GM23248 (cell line): ENCODE results near the gene SCYL1. TPM values are rescaled to one million over a fixed set of nuclear protein-coding genes. Genes with fewer than 3 reads are reported as not detected.
A peak's percentile ranks its signal among the peaks of the same experiment; 100 is the strongest.

Experiments
- DNase-seq: peaks from one replicate; pipeline ENCODE4 v3.0.0-alpha.2; 2015
- H2AFZ ChIP-seq: fragments of 200-600 bp; sonication (generic); 2 replicates; pipeline ENCODE4 v1.6.1; 2016; ENCODE audit warnings: antibody characterized with exemption
- H3F3A ChIP-seq: fragments of 200-600 bp; sonication (generic); 2 replicates; pipeline ENCODE4 v1.6.1; 2016; ENCODE audit warnings: mild to moderate bottlenecking, antibody characterized with exemption, mixed run types; ENCODE audit not compliant: insufficient read depth
- H3K27ac ChIP-seq: fragments of 200-600 bp; sonication (generic); 2 replicates; pipeline ENCODE4 v1.5.1; 2016; ENCODE audit warnings: mild to moderate bottlenecking
- H3K27me3 ChIP-seq: fragments of 200-600 bp; sonication (generic); replicated peaks from 2 replicates; pipeline ENCODE4 v1.6.1; 2016; ENCODE audit warnings: mild to moderate bottlenecking; ENCODE audit not compliant: insufficient read depth
- H3K36me3 ChIP-seq: fragments of 200-600 bp; sonication (generic); 2 replicates; pipeline ENCODE4 v1.6.1; 2016; ENCODE audit warnings: low read depth, mild to moderate bottlenecking
- H3K4me1 ChIP-seq: fragments of 200-600 bp; sonication (generic); 2 replicates; pipeline ENCODE4 v1.6.1; 2016; ENCODE audit warnings: mild to moderate bottlenecking; ENCODE audit not compliant: insufficient read depth
- H3K4me2 ChIP-seq: fragments of 200-600 bp; sonication (generic); one replicate; pipeline ENCODE4 v1.6.1; 2016; ENCODE audit warnings: mild to moderate bottlenecking; ENCODE audit not compliant: unreplicated experiment
- H3K4me3 ChIP-seq: fragments of 200-600 bp; sonication (generic); 2 replicates; pipeline ENCODE4 v1.5.1; 2016; ENCODE audit warnings: mild to moderate bottlenecking
- H3K79me2 ChIP-seq: fragments of 200-600 bp; sonication (generic); 2 replicates; pipeline ENCODE4 v1.6.1; 2016; ENCODE audit warnings: mild to moderate bottlenecking; ENCODE audit not compliant: insufficient read depth
- H3K9ac ChIP-seq: fragments of 200-600 bp; sonication (generic); 2 replicates; pipeline ENCODE4 v1.6.1; 2016; ENCODE audit warnings: mild to moderate bottlenecking
- H3K9me2 ChIP-seq: fragments of 200-600 bp; sonication (generic); 2 replicates; pipeline ENCODE4 v1.6.1; 2016; ENCODE audit warnings: mixed run types, mild to moderate bottlenecking, moderate library complexity; ENCODE audit not compliant: insufficient read depth
- H3K9me3 ChIP-seq: fragments of 200-600 bp; sonication (generic); one replicate; pipeline ENCODE4 v1.6.1; 2017; ENCODE audit warnings: low read depth
- H4K20me1 ChIP-seq: fragments of 200-600 bp; sonication (generic); 2 replicates; pipeline ENCODE4 v1.6.0; 2016; ENCODE audit not compliant: insufficient read depth
- EZH2 ChIP-seq: fragments of 200-600 bp; sonication (generic); IDR thresholded peaks from 2 replicates; pipeline ENCODE4 v1.6.1; 2018; ENCODE audit warnings: antibody characterized with exemption, mild to moderate bottlenecking; ENCODE audit not compliant: insufficient read depth, poor library complexity, severe bottlenecking
- EZH2phosphoT487 ChIP-seq: fragments of 200-600 bp; sonication (generic); IDR thresholded peaks from 2 replicates; pipeline ENCODE4 v1.6.1; 2018; ENCODE audit warnings: antibody characterized with exemption, moderate library complexity, mild to moderate bottlenecking, low read depth; ENCODE audit not compliant: insufficient read depth
- WGBS, 2 experiments: methylation state at CpG; one replicate each; pipeline ENCODE4 v1.1.6; 2015 to 2017; ENCODE audit warnings: low lambda C conversion rate in 2 of 2, low coverage in 1 of 2; ENCODE audit errors: missing lambda C conversion rate in 2 of 2; 5-methylcytosine and 5-hydroxymethylcytosine counted together
- in situ Hi-C: fragments of 300-500 bp; cut with MboI; formaldehyde crosslinking; loops from 2 replicates; pipeline ENCODE4 v1.15.0; 2020
- polyA plus RNA-seq: library from polyadenylated mRNA; unstranded; fragments of >200 nt; fragmentation: Nextera tagmentation; extraction: Ambion mirVana; gene quantifications from 2 replicates; pipeline ENCODE4 v1.2.1, GENCODE V29; 2016
- total RNA-seq: library from RNA; depleted of rRNA; stranded (reverse); fragments of >200 nt; shearing (Covaris generic); gene quantifications from 2 replicates; pipeline ENCODE4 v1.2.3, GENCODE V29; 2014

Gene SCYL1
- total and polyA plus RNA-seq, 2 experiments from 2014 or later, result 90.7 to 115 TPM

GRCh38 chr11:65547446-65548125 lies 22.7 kb downstream of the SCYL1 start:
- no peak for DNase-seq
- Histone ChIP-seq H3K9me3 (no peaks in the 10 kb centered on the region), H2AFZ (no peak overlapping the region), H3K79me2 (no peaks in the 10 kb centered on the region), H3K9ac (no peak overlapping the region), H3K27me3 (no peaks in the 10 kb centered on the region), H3K36me3 (peaks cover 14% of the 10 kb centered on the region; the same call in 1 of the 2 replicates), H3K4me3 (no peak overlapping the region), H3K27ac (no peak overlapping the region), H3K4me2 (no peak overlapping the region), H3K9me2 (no peaks in the 10 kb centered on the region), H3K4me1 (no peaks in the 10 kb centered on the region), H4K20me1 (no peaks in the 10 kb centered on the region), H3F3A (peaks cover 19% of the 10 kb centered on the region)
- in situ Hi-C loops, result no loop called here
- no peak for TF ChIP-seq EZH2
- no peak for TF ChIP-seq EZH2phosphoT487
- WGBS, 2 experiments, result 93 to 95% methylated on average over 29 to 47 of the region's 52 CpGs

GRCh38 chr11:65548395-65548794 lies 23.5 kb downstream of the SCYL1 start:
- H3K4me1 ChIP-seq, result no peaks in the 10 kb centered on the region

GRCh38 chr11:65549096-65549495 lies 24.2 kb downstream of the SCYL1 start:
- H3K79me2 ChIP-seq, result peaks cover 2% of the 10 kb centered on the region; the same call in 1 of the 2 replicates
- no peaks in the 10 kb centered on the region for H3K27me3 ChIP-seq
- H3K36me3 ChIP-seq, result peaks cover 14% of the 10 kb centered on the region; the same call in 1 of the 2 replicates
- whole genome bisulfite sequencing, 2 experiments, result 100% methylated on average over 3 of the region's 3 CpGs
- H4K20me1 ChIP-seq, result no peaks in the 10 kb centered on the region
- H3K9ac ChIP-seq, result no peak overlapping the region
- H3K27ac ChIP-seq, result no peak overlapping the region
- no peaks in the 10 kb centered on the region for H3K9me2 ChIP-seq
- no peaks in the 10 kb centered on the region for H3K9me3 ChIP-seq
- no peak for DNase-seq
- no peaks in the 10 kb centered on the region for H3K4me1 ChIP-seq
- TF ChIP-seq EZH2phosphoT487, result no peak
- no peak for TF ChIP-seq EZH2
- in situ Hi-C loops, result no loop called here
- H2AFZ ChIP-seq, result no peak overlapping the region
- no peak overlapping the region for H3K4me2 ChIP-seq
- H3F3A ChIP-seq, result peaks cover 12% of the 10 kb centered on the region; the same call in 1 of the 2 replicates
- H3K4me3 ChIP-seq, result no peak overlapping the region

More at GRCh38 chr11:65548395-65548794, 23.5 kb downstream of the SCYL1 start:
- TF ChIP-seq EZH2phosphoT487, result no peak
- no peak for TF ChIP-seq EZH2
- Histone ChIP-seq H3K9ac (no peak overlapping the region), H3K79me2 (no peaks in the 10 kb centered on the region), H3K9me3 (no peaks in the 10 kb centered on the region), H4K20me1 (no peaks in the 10 kb centered on the region), H3K27ac (no peak overlapping the region), H3F3A (peaks cover 16% of the 10 kb centered on the region; the same call in 1 of the 2 replicates), H3K4me3 (no peak overlapping the region), H3K9me2 (no peaks in the 10 kb centered on the region), H3K4me2 (no peak overlapping the region), H2AFZ (no peak overlapping the region), H3K36me3 (peaks cover 14% of the 10 kb centered on the region; the same call in 1 of the 2 replicates), H3K27me3 (no peaks in the 10 kb centered on the region)
- in situ Hi-C loops, result no loop called here
- 92 to 96% methylated on average over 3 of the region's 3 CpGs for WGBS, 2 experiments
- DNase-seq, result no peak

- DNase-seq, result peak; percentile 41
- peaks cover 26% of the 10 kb centered on the region for H3K79me2 ChIP-seq
- no peak overlapping the region for H3K27ac ChIP-seq
- peaks cover 19% of the 10 kb centered on the region for H3K4me1 ChIP-seq
- no peaks in the 10 kb centered on the region for H3K9me3 ChIP-seq
- H3K4me3 ChIP-seq, result no peak overlapping the region
- TF ChIP-seq EZH2 (no peak), EZH2phosphoT487 (no peak)
- no peaks in the 10 kb centered on the region for H4K20me1 ChIP-seq
- in situ Hi-C loops, result no loop called here
- no peaks in the 10 kb centered on the region for H3K27me3 ChIP-seq
- H3F3A ChIP-seq, result peaks cover 9% of the 10 kb centered on the region
- H3K4me2 ChIP-seq, result no peak overlapping the region
- no peak overlapping the region for H2AFZ ChIP-seq
- peaks cover 14% of the 10 kb centered on the region; the same call in 1 of the 2 replicates for H3K36me3 ChIP-seq
- WGBS, 2 experiments, result 83 to 85% methylated on average over 16 to 17 of the region's 17 CpGs
- H3K9me2 ChIP-seq, result no peaks in the 10 kb centered on the region
- no peak overlapping the region for H3K9ac ChIP-seq
These were observed 26.9 kb downstream of the SCYL1 start for GRCh38 chr11:65551572-65552387.
